Measurements from ENCODE around the gene ELOVL6. TPM values are rescaled to one million over a fixed set of nuclear protein-coding genes. Genes with fewer than 3 reads are reported as not detected.

The ELOVL6 gene
- total and polyA plus RNA-seq, 2 of the 4 experiments (the other 2 are of a cell fraction), result 17.9 to 19.0 TPM

DNA sequence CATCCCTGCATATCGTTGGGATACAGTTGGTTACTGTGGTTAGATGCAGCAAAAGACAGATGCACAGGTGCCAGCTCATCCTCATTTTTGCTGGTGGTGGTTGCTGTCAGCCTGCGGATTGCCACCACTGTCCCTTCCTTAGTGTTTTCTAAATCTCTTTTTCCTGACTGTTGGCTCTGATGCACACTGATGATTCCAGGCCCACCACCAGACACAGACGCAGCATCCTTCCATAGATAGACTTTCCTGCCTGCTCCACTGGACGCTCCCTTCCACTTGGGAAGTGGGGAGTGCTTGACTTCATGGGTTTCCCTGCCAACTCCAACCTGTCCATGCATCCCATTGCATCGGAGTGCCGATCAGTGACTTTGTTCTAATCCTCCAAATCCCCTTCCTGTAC lies 184.2 kb downstream of the ELOVL6 start:
- Histone ChIP-seq H2AK5ac (ENCODE audit: low read depth, low read length) (no peak overlapping the region), H3K36me3 (ENCODE audit: control insufficient read depth, insufficient read depth, low read length) (no peaks in the 10 kb centered on the region), H4K91ac (ENCODE audit: insufficient read depth, low read depth, low read length) (no peak overlapping the region; the same call in 1 of the 2 replicates), H2BK20ac (ENCODE audit: low read depth, low read length) (no peak overlapping the region), H2AFZ (replicated peaks; ENCODE audit: low read length, poor library complexity) (no peak overlapping the region), H3K23ac (ENCODE audit: low read depth, low read length) (no peak overlapping the region), H3K56ac (ENCODE audit: extremely low read depth, insufficient read depth, low read length) (no peak overlapping the region), H4K8ac (ENCODE audit: low read depth in 2 of 2, low read length in 2 of 2) (no peak overlapping the region), H2BK15ac (ENCODE audit: low read depth, low read length) (no peak overlapping the region), H3K4me1 (ENCODE audit: control insufficient read depth, insufficient read depth, low read length) (no peaks in the 10 kb centered on the region), H3K4ac (ENCODE audit: low read depth, low read length) (no peak overlapping the region), H3K18ac (ENCODE audit: low read depth, low read length) (no peak overlapping the region), H4K5ac (ENCODE audit: low read depth, low read length) (no peak overlapping the region), H3K9me1 (ENCODE audit: insufficient read depth, low read length) (no peaks in the 10 kb centered on the region), H2AK9ac (replicated peaks; ENCODE audit: low read depth, low read length, poor library complexity) (no peak overlapping the region), H3K4me2 (ENCODE audit: low read depth, low read length) (no peak overlapping the region), H3K27ac (ENCODE audit: insufficient read depth, low read length) (no peak overlapping the region), H2BK5ac (ENCODE audit: low read depth, low read length, poor library complexity, severe bottlenecking) (no peak overlapping the region), H3K9me3 (ENCODE audit: control insufficient read depth, insufficient read depth, low read length) (no peaks in the 10 kb centered on the region), H4K20me1 (ENCODE audit: insufficient read depth, low read length) (no peaks in the 10 kb centered on the region), H2BK120ac (ENCODE audit: low read depth, low read length) (no peak overlapping the region), H3K14ac (replicated peaks; ENCODE audit: low read depth, low read length) (no peak overlapping the region), H3K79me1 (ENCODE audit: low read depth in 1 of 2, low read length in 2 of 2) (no peaks in the 10 kb centered on the region), H3K9ac (ENCODE audit: low read depth, low read length) (no peak overlapping the region), H3K27me3 (ENCODE audit: control insufficient read depth, insufficient read depth, low read length) (no peaks in the 10 kb centered on the region), H3K4me3 (ENCODE audit: insufficient read depth, low read depth, low read length) (no peak overlapping the region)
- CTCF ChIA-PET, result no interaction called here
- dilution Hi-C loops (cut with HindIII; ENCODE audit: low sequenced_read_pairs, unreplicated experiment), result no loop called here
- DNase-seq, result no peak
- in situ Hi-C loops (cut with MboI; ENCODE audit: low sequenced_read_pairs), result loop anchor here (25.0 kb wide), 1 partner anchor 298 kb away; no protein-coding TSS in a partner anchor
- BruUV-seq (replicated peaks), result no TSS peak
- TF ChIP-seq, protein P1, sequence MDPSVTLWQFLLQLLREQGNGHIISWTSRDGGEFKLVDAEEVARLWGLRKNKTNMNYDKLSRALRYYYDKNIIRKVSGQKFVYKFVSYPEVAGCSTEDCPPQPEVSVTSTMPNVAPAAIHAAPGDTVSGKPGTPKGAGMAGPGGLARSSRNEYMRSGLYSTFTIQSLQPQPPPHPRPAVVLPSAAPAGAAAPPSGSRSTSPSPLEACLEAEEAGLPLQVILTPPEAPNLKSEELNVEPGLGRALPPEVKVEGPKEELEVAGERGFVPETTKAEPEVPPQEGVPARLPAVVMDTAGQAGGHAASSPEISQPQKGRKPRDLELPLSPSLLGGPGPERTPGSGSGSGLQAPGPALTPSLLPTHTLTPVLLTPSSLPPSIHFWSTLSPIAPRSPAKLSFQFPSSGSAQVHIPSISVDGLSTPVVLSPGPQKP (IDR thresholded peaks at IDR 0.05; ENCODE audit: borderline replicate concordance, low read depth, low read length), result no peak
- TF ChIP-seq RFX5 (IDR thresholded peaks at IDR 0.05; ENCODE audit: low read depth, low read length), result no peak
- no peak for TF ChIP-seq RAD21 (IDR thresholded peaks at IDR 0.05; ENCODE audit: low read length)
- TF ChIP-seq, protein P2, sequence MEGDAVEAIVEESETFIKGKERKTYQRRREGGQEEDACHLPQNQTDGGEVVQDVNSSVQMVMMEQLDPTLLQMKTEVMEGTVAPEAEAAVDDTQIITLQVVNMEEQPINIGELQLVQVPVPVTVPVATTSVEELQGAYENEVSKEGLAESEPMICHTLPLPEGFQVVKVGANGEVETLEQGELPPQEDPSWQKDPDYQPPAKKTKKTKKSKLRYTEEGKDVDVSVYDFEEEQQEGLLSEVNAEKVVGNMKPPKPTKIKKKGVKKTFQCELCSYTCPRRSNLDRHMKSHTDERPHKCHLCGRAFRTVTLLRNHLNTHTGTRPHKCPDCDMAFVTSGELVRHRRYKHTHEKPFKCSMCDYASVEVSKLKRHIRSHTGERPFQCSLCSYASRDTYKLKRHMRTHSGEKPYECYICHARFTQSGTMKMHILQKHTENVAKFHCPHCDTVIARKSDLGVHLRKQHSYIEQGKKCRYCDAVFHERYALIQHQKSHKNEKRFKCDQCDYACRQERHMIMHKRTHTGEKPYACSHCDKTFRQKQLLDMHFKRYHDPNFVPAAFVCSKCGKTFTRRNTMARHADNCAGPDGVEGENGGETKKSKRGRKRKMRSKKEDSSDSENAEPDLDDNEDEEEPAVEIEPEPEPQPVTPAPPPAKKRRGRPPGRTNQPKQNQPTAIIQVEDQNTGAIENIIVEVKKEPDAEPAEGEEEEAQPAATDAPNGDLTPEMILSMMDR (conservative IDR thresholded peaks at IDR 0.05; ENCODE audit: low read depth, low read length), result no peak
- TF ChIP-seq RCOR1 (IDR thresholded peaks at IDR 0.05; ENCODE audit: insufficient replicate concordance, low read length), result no peak
- TF ChIP-seq SMC3 (IDR thresholded peaks at IDR 0.05; ENCODE audit: low read depth, low read length), result no peak
- no peak for TF ChIP-seq NFE2L2 (IDR thresholded peaks at IDR 0.05; ENCODE audit: low read depth, low read length)
- no peak for TF ChIP-seq MAFK (IDR thresholded peaks at IDR 0.05; ENCODE audit: low read depth, low read length)
- no peak for TF ChIP-seq MXI1 (IDR thresholded peaks at IDR 0.05; ENCODE audit: borderline replicate concordance, low read depth, low read length)
- no peak for TF ChIP-seq MAZ (IDR thresholded peaks at IDR 0.05; ENCODE audit: borderline replicate concordance, low read depth, low read length)
- no peak for TF ChIP-seq CEBPB (IDR thresholded peaks at IDR 0.05; ENCODE audit: low read depth, low read length)
- no peak for TF ChIP-seq BHLHE40 (IDR thresholded peaks at IDR 0.05; ENCODE audit: low read depth, low read length)
- TF ChIP-seq, protein P3, sequence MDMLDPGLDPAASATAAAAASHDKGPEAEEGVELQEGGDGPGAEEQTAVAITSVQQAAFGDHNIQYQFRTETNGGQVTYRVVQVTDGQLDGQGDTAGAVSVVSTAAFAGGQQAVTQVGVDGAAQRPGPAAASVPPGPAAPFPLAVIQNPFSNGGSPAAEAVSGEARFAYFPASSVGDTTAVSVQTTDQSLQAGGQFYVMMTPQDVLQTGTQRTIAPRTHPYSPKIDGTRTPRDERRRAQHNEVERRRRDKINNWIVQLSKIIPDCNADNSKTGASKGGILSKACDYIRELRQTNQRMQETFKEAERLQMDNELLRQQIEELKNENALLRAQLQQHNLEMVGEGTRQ (IDR thresholded peaks at IDR 0.05; ENCODE audit: low read depth, low read length), result no peak
- WGBS, 2 experiments (ENCODE audit: extremely low coverage in 2 of 2, insufficient read length in 1 of 2), result 88% methylated on average over 1 of the region's 6 CpGs; no CpG with 5 or more reads in 1 of the 2 experiments
- POLR2A ChIA-PET (ENCODE audit: unreplicated experiment), result no interaction called here
- ATAC-seq (ENCODE audit: low read depth), result no peak
- intact Hi-C loops (cut with micrococcal nuclease), result no loop called here
